Spleen (tissue), 7 donors: ENCODE data around the gene RAB15.

Source experiments
- CTCF ChIP-seq, 11 experiments: fragments of 200-600 bp in 7 of 11; fragments of 450-650 bp in 4 of 11; sonication (generic) in 4 of 11; IDR thresholded peaks in 8 of 11; conservative IDR thresholded peaks in 3 of 11; 1 replicate in 7 of 11; 2 replicates in 4 of 11; pipeline versions ENCODE4 v1.4.0 to v1.8.0; 2016 to 2021; ENCODE audit warnings: antibody characterized with exemption in 11 of 11, inconsistent platforms in 4 of 11, mild to moderate bottlenecking in 1 of 11
- POLR2A ChIP-seq, 3 donors: fragments of 450-650 bp; IDR thresholded peaks; one replicate each; pipeline ENCODE4 v1.5.1; 2017; ENCODE audit warnings: antibody characterized with exemption in 3 of 3, mild to moderate bottlenecking in 1 of 3
- donor health status: DM: no; HTN: no; CAD: no; lungs with moderate emphysema.
- donor health status: DM: no; HTN: no; CAD: no.
- donor health status: DM: no; HTN: no; CAD: no.

DNA sequence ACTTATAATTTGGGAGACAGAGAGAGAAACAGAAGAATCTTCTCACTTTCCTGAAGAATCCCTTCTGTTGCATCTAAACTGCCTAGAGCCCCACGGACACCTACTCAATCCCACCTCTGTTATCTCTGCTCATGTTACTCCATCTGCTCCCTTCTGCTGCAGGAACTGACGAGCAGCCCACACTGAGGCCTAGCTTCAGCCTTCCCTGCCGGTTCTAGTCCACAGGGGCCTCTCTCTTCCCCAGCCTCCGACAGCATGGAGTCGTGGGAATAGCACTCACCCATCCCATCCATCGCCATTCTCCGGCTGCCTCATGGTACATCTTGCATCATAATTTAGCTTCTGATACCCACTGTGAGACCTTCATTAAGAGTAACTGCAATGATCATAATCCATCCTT lies 4.0 kb downstream of the RAB15 start:
- TF ChIP-seq CTCF (IDR thresholded peaks at IDR 0.05 in 8 of 11, conservative IDR thresholded peaks at IDR 0.05 in 3 of 11): no peak
- no peak for TF ChIP-seq POLR2A (IDR thresholded peaks at IDR 0.05)
